Head of caudate nucleus (tissue), 42 donors: ENCODE data around the gene NPPB.
"Not testable (repeated sequence)": the region's sequence is repeated elsewhere in the genome, so short reads cannot be mapped to it uniquely, and the experiment has no call there.

Experiments
- DNase-seq, 42 donors: peaks; one replicate each; pipeline versions ENCODE4 v3.0.0 to v3.0.0-alpha.2; 2020 to 2021; ENCODE audit warnings: mixed read lengths in 7 of 42
- intact Hi-C: fragments of 100-400 bp; cut with DNase I; formaldehyde crosslinking; loops from one replicate; pipeline ENCODE4 v1.15.0; 2022

NPPB gene

GRCh38 chr1:11858613-11858967 is at the start of gene NPPB:
Gene NPPB, minus strand, starts transcription at chr1:11858945. Its CDS starts 112 bp downstream, at chr1:11858833.
- DNase-seq = peak in 3 of 42 donors; percentile 5 to 41 (median 19)
- intact Hi-C loops = no loop called here

GRCh38 chr1:11908095-11908675 is 49.4 kb upstream of the NPPB start:
- intact Hi-C loops = loop anchor here (2.0 kb wide), 1 partner anchor 73 kb away; the partner anchor contains the start of gene MFN2
- peak in 26 of 42 donors; percentile 17 to 80 (median 50) for DNase-seq

GRCh38 chr1:11907275-11908094 is 48.7 kb upstream of the NPPB start:
- intact Hi-C loops = loop anchor here (2.0 kb wide), 1 partner anchor 73 kb away; the partner anchor contains the start of gene MFN2
- peak; percentile 76 to 97 (median 91) for DNase-seq

- intact Hi-C loops = no loop called here
- DNase-seq = no peak
Measured at GRCh38 chr1:11906870-11907269, 48.1 kb upstream of the NPPB start.

GRCh38 chr1:11904978-11905377 is 46.2 kb upstream of the NPPB start:
- intact Hi-C loops = no loop called here
- no peak for DNase-seq

GRCh38 chr1:11904156-11904555 is 45.4 kb upstream of the NPPB start:
- intact Hi-C loops, DNase-seq: not testable (repeated sequence)

GRCh38 chr1:11903210-11903609 is 44.5 kb upstream of the NPPB start:
- DNase-seq = no peak
- intact Hi-C loops = no loop called here

- intact Hi-C loops, DNase-seq: not testable (repeated sequence)
Measured at GRCh38 chr1:11901446-11901845, 42.7 kb upstream of the NPPB start.

GRCh38 chr1:11898831-11899467 is 40.2 kb upstream of the NPPB start:
- no peak for DNase-seq
- intact Hi-C loops = no loop called here

GRCh38 chr1:11898086-11898785 is 39.5 kb upstream of the NPPB start:
- intact Hi-C loops = no loop called here
- no peak for DNase-seq

GRCh38 chr1:11894501-11894900 is 35.8 kb upstream of the NPPB start:
- not testable (repeated sequence) for DNase-seq
- intact Hi-C loops = loop anchor here (5.0 kb wide), 1 partner anchor 57 kb away; no protein-coding TSS in a partner anchor

GRCh38 chr1:11893907-11894251 is 35.1 kb upstream of the NPPB start:
- DNase-seq = peak in 41 of 42 donors; percentile 31 to 82 (median 62)
- intact Hi-C loops = loop anchor here (5.0 kb wide), 1 partner anchor 57 kb away; no protein-coding TSS in a partner anchor

GRCh38 chr1:11891433-11892186 is 32.9 kb upstream of the NPPB start:
- intact Hi-C loops = loop anchor here (5.0 kb wide), 1 partner anchor 54 kb away; no protein-coding TSS in a partner anchor

GRCh38 chr1:11888877-11889208 is 30.1 kb upstream of the NPPB start:
- no peak for DNase-seq
- intact Hi-C loops = no loop called here

More at GRCh38 chr1:11891433-11892186, 32.9 kb upstream of the NPPB start:
- DNase-seq = no peak

- intact Hi-C loops = no loop called here
- no peak for DNase-seq
Measured at GRCh38 chr1:11888206-11888876, 29.6 kb upstream of the NPPB start.

GRCh38 chr1:11887666-11888007 is 28.9 kb upstream of the NPPB start:
- no peak for DNase-seq
- intact Hi-C loops = no loop called here

GRCh38 chr1:11886986-11887665 is 28.4 kb upstream of the NPPB start:
- intact Hi-C loops = no loop called here
- no peak for DNase-seq

- intact Hi-C loops = no loop called here
- no peak for DNase-seq
Measured at GRCh38 chr1:11885916-11886315, 27.2 kb upstream of the NPPB start.
